Panc1 (cell line): ENCODE measurements around the gene CDCA3.

Experiments
- CTCF ChIP-seq: fragments of 450-650 bp; IDR thresholded peaks from 2 replicates; pipeline ENCODE4 v1.5.1; 2017; ENCODE audit warnings: mild to moderate bottlenecking
- POLR2AphosphoS5 ChIP-seq: IDR thresholded peaks from 2 replicates; pipeline ENCODE4 v1.6.1; 2012; ENCODE audit warnings: mild to moderate bottlenecking, low read depth, low read length, moderate library complexity
- SIN3A ChIP-seq: IDR thresholded peaks from 2 replicates; pipeline ENCODE4 v1.6.1; 2012; ENCODE audit warnings: low read depth, mild to moderate bottlenecking, low read length, moderate library complexity, borderline replicate concordance; ENCODE audit not compliant: insufficient read depth
- TCF7L2 ChIP-seq: IDR thresholded peaks from 2 replicates; pipeline ENCODE4 v1.6.1; 2011; ENCODE audit warnings: mild to moderate bottlenecking, low read depth, low read length, inconsistent platforms

GRCh38 chr12:6854036-6854435, 3.0 kb upstream of the CDCA3 start:
- no peak for TF ChIP-seq TCF7L2
- no peak for TF ChIP-seq CTCF
- TF ChIP-seq POLR2AphosphoS5: no peak
- no peak for TF ChIP-seq SIN3A
